H1 (cell line): ENCODE results near the gene R3HDM4.

Experiments
- ATF2 ChIP-seq: IDR thresholded peaks from 2 replicates; pipeline ENCODE4 v1.6.1; 2012; ENCODE audit warnings: low read length, inconsistent platforms
- CTCF ChIP-seq, 3 experiments: IDR thresholded peaks; 1 replicate in 2 of 3; 2 replicates in 1 of 3; pipeline versions ENCODE4 v1.5.1 to v1.6.1; 2011; ENCODE audit warnings: low read length in 3 of 3, mild to moderate bottlenecking in 3 of 3, inconsistent platforms in 2 of 3, low read depth in 1 of 3, moderate library complexity in 1 of 3; ENCODE audit not compliant: insufficient read depth in 1 of 3; ENCODE audit errors: control extremely low read depth in 1 of 3
- KDM5A ChIP-seq: fragments of 200-600 bp; IDR thresholded peaks from 2 replicates; pipeline ENCODE4 v1.7.1; 2012; ENCODE audit warnings: mild to moderate bottlenecking, low read length, inconsistent platforms, mixed read lengths
- MAX ChIP-seq: IDR thresholded peaks from 2 replicates; pipeline ENCODE4 v1.6.1; 2012; ENCODE audit warnings: inconsistent platforms
- POLR2A ChIP-seq, 2 experiments: IDR thresholded peaks; 1 replicate in 1 of 2; 2 replicates in 1 of 2; pipeline ENCODE4 v1.6.1; 2011; ENCODE audit warnings: low read depth in 2 of 2, low read length in 2 of 2, mild to moderate bottlenecking in 2 of 2; ENCODE audit errors: control extremely low read depth in 1 of 2
- POLR2AphosphoS5 ChIP-seq: IDR thresholded peaks from 2 replicates; pipeline ENCODE4 v1.6.1; 2011; ENCODE audit warnings: low read depth, low read length
- ZNF274 ChIP-seq: IDR thresholded peaks from 2 replicates; pipeline ENCODE4 v1.7.0; 2012; ENCODE audit warnings: low read length, borderline replicate concordance; ENCODE audit errors: extremely low read depth
- TF ChIP-seq, protein P1 (sequence below): IDR thresholded peaks from 2 replicates; pipeline ENCODE4 v1.6.1; 2011; ENCODE audit warnings: low read length, improper control_type of control experiment

- no peak for TF ChIP-seq CTCF (IDR thresholded peaks at IDR 0.05; ENCODE audit: control extremely low read depth in 1 of 3, insufficient read depth in 1 of 3, low read depth in 1 of 3, low read length in 3 of 3)
- TF ChIP-seq MAX, result no peak; the same call in 1 of the 2 replicates
- TF ChIP-seq ZNF274, result no peak
- TF ChIP-seq ATF2, result no peak
- no peak for TF ChIP-seq POLR2A (IDR thresholded peaks at IDR 0.05; ENCODE audit: control extremely low read depth in 1 of 2, low read depth in 2 of 2, low read length in 2 of 2)
- no peak for TF ChIP-seq POLR2AphosphoS5
- TF ChIP-seq, protein P1, sequence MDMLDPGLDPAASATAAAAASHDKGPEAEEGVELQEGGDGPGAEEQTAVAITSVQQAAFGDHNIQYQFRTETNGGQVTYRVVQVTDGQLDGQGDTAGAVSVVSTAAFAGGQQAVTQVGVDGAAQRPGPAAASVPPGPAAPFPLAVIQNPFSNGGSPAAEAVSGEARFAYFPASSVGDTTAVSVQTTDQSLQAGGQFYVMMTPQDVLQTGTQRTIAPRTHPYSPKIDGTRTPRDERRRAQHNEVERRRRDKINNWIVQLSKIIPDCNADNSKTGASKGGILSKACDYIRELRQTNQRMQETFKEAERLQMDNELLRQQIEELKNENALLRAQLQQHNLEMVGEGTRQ, result no peak
- no peak for TF ChIP-seq KDM5A
Measured at GRCh38 chr19:918481-919198, 5.6 kb upstream of the R3HDM4 start.
